Lung (tissue), 12 donors: ENCODE results near the gene RALGAPA2. TPM values are rescaled to one million over a fixed set of nuclear protein-coding genes. Genes with fewer than 3 reads are reported as not detected.

Experiments
- ATAC-seq: fragments of 200-7000 bp; cut with Tn5 transposase; one replicate; pipeline ENCODE4 v1.9.1; 2020; ENCODE audit warnings: moderate number of reproducible peaks; ENCODE audit not compliant: insufficient read depth, low FRiP score
- DNase-seq, 3 donors: peaks; one replicate each; pipeline ENCODE4 v3.0.0-alpha.2; 2013 to 2017
- H3K27ac ChIP-seq, 2 donors: one replicate each; pipeline ENCODE4 v1.5.1; 2013; ENCODE audit warnings: mild to moderate bottlenecking in 2 of 2, moderate library complexity in 2 of 2, control low read depth in 1 of 2, inconsistent platforms in 1 of 2, low read depth in 1 of 2, low read length in 1 of 2
- H3K27me3 ChIP-seq, 3 donors: one replicate each; pipeline ENCODE4 v1.5.1; 2013; ENCODE audit warnings: low read length in 2 of 3; ENCODE audit not compliant: control insufficient read depth in 3 of 3, insufficient read depth in 3 of 3
- H3K36me3 ChIP-seq, 4 donors: one replicate each; pipeline ENCODE4 v1.5.1; 2013; ENCODE audit warnings: low read length in 4 of 4, mild to moderate bottlenecking in 1 of 4, moderate library complexity in 1 of 4; ENCODE audit not compliant: control insufficient read depth in 4 of 4, insufficient read depth in 4 of 4
- H3K4me1 ChIP-seq, 5 donors: one replicate each; pipeline ENCODE4 v1.5.1; 2013; ENCODE audit warnings: low read length in 5 of 5, mild to moderate bottlenecking in 2 of 5, moderate library complexity in 1 of 5; ENCODE audit not compliant: control insufficient read depth in 5 of 5, insufficient read depth in 5 of 5
- H3K4me3 ChIP-seq: one replicate; pipeline ENCODE4 v1.5.1; 2013; ENCODE audit warnings: mild to moderate bottlenecking, control low read depth, moderate library complexity
- H3K9ac ChIP-seq, 2 donors: one replicate each; pipeline ENCODE4 v1.5.1; 2013; ENCODE audit warnings: low read length in 2 of 2, control low read depth in 1 of 2; ENCODE audit not compliant: insufficient read depth in 1 of 2
- H3K9me3 ChIP-seq, 4 donors: one replicate each; pipeline ENCODE4 v1.5.1; 2013; ENCODE audit warnings: low read length in 3 of 4, mild to moderate bottlenecking in 1 of 4, moderate library complexity in 1 of 4; ENCODE audit not compliant: control insufficient read depth in 4 of 4, insufficient read depth in 3 of 4
- CTCF ChIP-seq: IDR thresholded peaks from 2 replicates; pipeline ENCODE4 v1.5.1; 2012; ENCODE audit warnings: mild to moderate bottlenecking; ENCODE audit errors: control extremely low read depth, extremely low read depth
- WGBS, 2 donors: extraction: QIAGEN DNeasy Blood & Tissue Kit; methylation state at CpG; one replicate each; pipeline ENCODE4 v1.1.7; 2013; 5-methylcytosine and 5-hydroxymethylcytosine counted together
- polyA plus RNA-seq, 2 donors: library from polyadenylated mRNA; stranded (reverse); fragments of 200-250 nt; gene quantifications; one replicate each; pipeline ENCODE4 v1.2.1, GENCODE V29; 2013
- total RNA-seq, 2 donors: library from RNA; depleted of rRNA in 1 of 2; stranded (reverse); fragments of >200 nt in 1 of 2; gene quantifications; one replicate each; pipeline ENCODE4 v1.2.1, GENCODE V29; 2014 to 2021
- donor health status: control.
- donor health status: control.
- donor health status: Bipolar disorder and iron deficiency.
- donor health status: healthy.
- donor health status: DM: yes; HTN: yes; CAD: no.

RALGAPA2 gene
- total and polyA plus RNA-seq, 4 donors, result 12.1 to 83.4 (median 55.6) TPM

GRCh38 chr20:20612251-20612650, 100.2 kb downstream of the RALGAPA2 start:
- 76 to 82% methylated on average over 2 of the region's 2 CpGs for WGBS, 2 donors
- no peak for DNase-seq
- peaks cover 0 to 18% (median 9%) of the 10 kb centered on the region in 4 donors for H3K36me3 ChIP-seq
- no peak overlapping the region for H3K9ac ChIP-seq
- no peak overlapping the region for H3K4me3 ChIP-seq
- TF ChIP-seq CTCF, result no peak
- no peaks in the 10 kb centered on the region for H3K9me3 ChIP-seq
- H3K4me1 ChIP-seq, result peaks cover 0 to 25% (median 4%) of the 10 kb centered on the region in 5 donors
- ATAC-seq, result no peak
- no peaks in the 10 kb centered on the region for H3K27me3 ChIP-seq
- H3K27ac ChIP-seq, result no peak overlapping the region

GRCh38 chr20:20611167-20611566, 101.3 kb downstream of the RALGAPA2 start:
- H3K36me3 ChIP-seq, result peaks cover 0 to 18% (median 6%) of the 10 kb centered on the region in 4 donors
- H3K4me3 ChIP-seq, result no peak overlapping the region
- no peak overlapping the region for H3K27ac ChIP-seq
- no peaks in the 10 kb centered on the region for H3K27me3 ChIP-seq
- H3K9me3 ChIP-seq, result no peaks in the 10 kb centered on the region
- peak in 2 of 3 donors; percentile 79 to 83 for DNase-seq
- H3K9ac ChIP-seq, result no peak overlapping the region
- peaks cover 0 to 25% (median 4%) of the 10 kb centered on the region in 5 donors for H3K4me1 ChIP-seq
- ATAC-seq, result no peak
- no peak for TF ChIP-seq CTCF
- 85 to 89% methylated on average over 1 of the region's 1 CpG for WGBS, 2 donors

- TF ChIP-seq CTCF, result no peak
- no peak overlapping the region for H3K9ac ChIP-seq
- ATAC-seq, result no peak
- H3K27me3 ChIP-seq, result no peaks in the 10 kb centered on the region
- no peaks in the 10 kb centered on the region for H3K9me3 ChIP-seq
- 94 to 95% methylated on average over 6 of the region's 6 CpGs for WGBS, 2 donors
- no peak for DNase-seq
- peaks cover 0 to 25% (median 4%) of the 10 kb centered on the region in 5 donors for H3K4me1 ChIP-seq
- H3K27ac ChIP-seq, result no peak overlapping the region
- H3K36me3 ChIP-seq, result peaks cover 0 to 20% (median 5%) of the 10 kb centered on the region in 4 donors
- no peak overlapping the region for H3K4me3 ChIP-seq
Measured at GRCh38 chr20:20609522-20609921, 102.9 kb downstream of the RALGAPA2 start.

GRCh38 chr20:20608641-20609040, 103.8 kb downstream of the RALGAPA2 start:
- TF ChIP-seq CTCF, result no peak
- Histone ChIP-seq H3K27ac (no peak overlapping the region), H3K4me3 (no peak overlapping the region), H3K36me3 (peaks cover 0 to 18% (median 11%) of the 10 kb centered on the region in 4 donors), H3K9ac (no peak overlapping the region), H3K9me3 (no peaks in the 10 kb centered on the region), H3K4me1 (peaks cover 0 to 25% (median 4%) of the 10 kb centered on the region in 5 donors), H3K27me3 (no peaks in the 10 kb centered on the region)
- no peak for DNase-seq
- WGBS, 2 donors, result 88 to 91% methylated on average over 4 of the region's 4 CpGs
- ATAC-seq, result no peak
